ENCODE measurements around the gene MRPL52.
"Not testable (repeated sequence)": the region's sequence is repeated elsewhere in the genome, so short reads cannot be mapped to it uniquely, and the experiment has no call there.

Gene MRPL52

GRCh38 chr14:22792158-22792557 is 37.5 kb upstream of the MRPL52 start:
- Histone ChIP-seq H3K9ac (ENCODE audit: low read depth, low read length) (no peak overlapping the region), H3K36me3 (ENCODE audit: insufficient read depth, low read length) (no peaks in the 10 kb centered on the region), H3K4me3 (ENCODE audit: low read depth in 1 of 2, low read length in 2 of 2) (no peak overlapping the region), H3K4me1 (ENCODE audit: insufficient read depth, low read length) (no peaks in the 10 kb centered on the region), H3K79me2 (ENCODE audit: insufficient read depth, low read length) (no peaks in the 10 kb centered on the region), H3K27ac (ENCODE audit: low read length) (no peak overlapping the region), H3K9me3 (ENCODE audit: insufficient read depth, low read length, severe bottlenecking) (no peaks in the 10 kb centered on the region), H3K4me2 (ENCODE audit: insufficient read depth, low read length) (no peak overlapping the region), H3K27me3 (ENCODE audit: insufficient read depth, low read length, poor library complexity) (peaks cover 7% of the 10 kb centered on the region), H4K20me1 (ENCODE audit: insufficient read depth, low read length) (no peaks in the 10 kb centered on the region), H2AFZ (ENCODE audit: low read depth, low read length) (no peak overlapping the region)
- ATAC-seq (ENCODE audit: insufficient read depth, low read depth) (no peak), DNase-seq (no peak)
- TF ChIP-seq EZH2 (IDR thresholded peaks at IDR 0.05; ENCODE audit: borderline replicate concordance, low read depth, low read length, severe bottlenecking) (no peak), CTCF (IDR thresholded peaks at IDR 0.05; ENCODE audit: borderline replicate concordance, extremely low read depth, low read length, poor library complexity, severe bottlenecking) (no peak)

- not testable (repeated sequence) for H3K27me3 ChIP-seq (ENCODE audit: insufficient read depth, low read length, poor library complexity); DNase-seq; H3K27ac ChIP-seq (ENCODE audit: low read length); H3K36me3 ChIP-seq (ENCODE audit: insufficient read depth, low read length); H3K4me3 ChIP-seq (ENCODE audit: low read depth in 1 of 2, low read length in 2 of 2); H3K9me3 ChIP-seq (ENCODE audit: insufficient read depth, low read length, severe bottlenecking); H4K20me1 ChIP-seq (ENCODE audit: insufficient read depth, low read length); H2AFZ ChIP-seq (ENCODE audit: low read depth, low read length); H3K4me1 ChIP-seq (ENCODE audit: insufficient read depth, low read length); ATAC-seq (ENCODE audit: insufficient read depth, low read depth); H3K4me2 ChIP-seq (ENCODE audit: insufficient read depth, low read length); H3K9ac ChIP-seq (ENCODE audit: low read depth, low read length); H3K79me2 ChIP-seq (ENCODE audit: insufficient read depth, low read length)
Observed at GRCh38 chr14:22793550-22793949, 36.1 kb upstream of the MRPL52 start.

- DNase-seq (no peak), ATAC-seq (ENCODE audit: insufficient read depth, low read depth) (no peak)
- no peak for TF ChIP-seq EZH2 (IDR thresholded peaks at IDR 0.05; ENCODE audit: borderline replicate concordance, low read depth, low read length, severe bottlenecking)
- TF ChIP-seq CTCF (IDR thresholded peaks at IDR 0.05; ENCODE audit: borderline replicate concordance, extremely low read depth, low read length, poor library complexity, severe bottlenecking), result no peak
- Histone ChIP-seq H2AFZ (ENCODE audit: low read depth, low read length) (no peak overlapping the region), H3K4me2 (ENCODE audit: insufficient read depth, low read length) (no peak overlapping the region), H4K20me1 (ENCODE audit: insufficient read depth, low read length) (no peaks in the 10 kb centered on the region), H3K27ac (ENCODE audit: low read length) (no peak overlapping the region), H3K36me3 (ENCODE audit: insufficient read depth, low read length) (no peaks in the 10 kb centered on the region), H3K4me1 (ENCODE audit: insufficient read depth, low read length) (no peaks in the 10 kb centered on the region), H3K4me3 (ENCODE audit: low read depth in 1 of 2, low read length in 2 of 2) (no peak overlapping the region), H3K9me3 (ENCODE audit: insufficient read depth, low read length, severe bottlenecking) (no peaks in the 10 kb centered on the region), H3K27me3 (ENCODE audit: insufficient read depth, low read length, poor library complexity) (peaks cover 13% of the 10 kb centered on the region), H3K79me2 (ENCODE audit: insufficient read depth, low read length) (no peaks in the 10 kb centered on the region), H3K9ac (ENCODE audit: low read depth, low read length) (no peak overlapping the region)
Observed at GRCh38 chr14:22793976-22794375, 35.7 kb upstream of the MRPL52 start.

DNA sequence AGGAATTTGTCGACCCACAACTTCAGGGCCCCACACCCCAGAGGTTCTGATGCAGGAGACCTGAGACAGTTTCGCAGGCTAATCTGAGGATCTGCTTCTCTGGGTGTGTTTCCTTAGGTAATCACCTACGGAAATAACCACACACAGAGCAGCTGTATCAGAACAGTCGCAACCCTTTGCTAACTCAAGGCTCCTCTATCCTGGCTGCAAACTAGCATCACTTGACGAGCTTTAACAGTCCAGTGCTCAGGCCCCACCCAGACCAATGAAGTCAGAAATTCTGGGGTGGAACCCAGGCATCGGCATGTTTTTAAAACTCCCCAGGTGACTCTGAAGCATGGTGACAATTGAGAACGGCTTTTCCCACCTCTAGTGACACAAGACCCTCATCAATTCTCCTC is 35.1 kb upstream of the MRPL52 start:
- Histone ChIP-seq H4K20me1 (ENCODE audit: insufficient read depth, low read length) (no peaks in the 10 kb centered on the region), H2AFZ (ENCODE audit: low read depth, low read length) (no peak overlapping the region), H3K79me2 (ENCODE audit: insufficient read depth, low read length) (no peaks in the 10 kb centered on the region), H3K36me3 (ENCODE audit: insufficient read depth, low read length) (no peaks in the 10 kb centered on the region), H3K4me3 (ENCODE audit: low read depth in 1 of 2, low read length in 2 of 2) (no peak overlapping the region), H3K4me1 (ENCODE audit: insufficient read depth, low read length) (no peaks in the 10 kb centered on the region), H3K27ac (ENCODE audit: low read length) (no peak overlapping the region), H3K9me3 (ENCODE audit: insufficient read depth, low read length, severe bottlenecking) (no peaks in the 10 kb centered on the region), H3K9ac (ENCODE audit: low read depth, low read length) (no peak overlapping the region), H3K4me2 (ENCODE audit: insufficient read depth, low read length) (no peak overlapping the region), H3K27me3 (ENCODE audit: insufficient read depth, low read length, poor library complexity) (peaks cover 16% of the 10 kb centered on the region)
- ATAC-seq (ENCODE audit: insufficient read depth, low read depth), result no peak
- TF ChIP-seq CTCF (IDR thresholded peaks at IDR 0.05; ENCODE audit: borderline replicate concordance, extremely low read depth, low read length, poor library complexity, severe bottlenecking), result no peak
- TF ChIP-seq EZH2 (IDR thresholded peaks at IDR 0.05; ENCODE audit: borderline replicate concordance, low read depth, low read length, severe bottlenecking), result no peak
- no peak for DNase-seq
